Measurements from ENCODE around the gene SRPK3.

DNA sequence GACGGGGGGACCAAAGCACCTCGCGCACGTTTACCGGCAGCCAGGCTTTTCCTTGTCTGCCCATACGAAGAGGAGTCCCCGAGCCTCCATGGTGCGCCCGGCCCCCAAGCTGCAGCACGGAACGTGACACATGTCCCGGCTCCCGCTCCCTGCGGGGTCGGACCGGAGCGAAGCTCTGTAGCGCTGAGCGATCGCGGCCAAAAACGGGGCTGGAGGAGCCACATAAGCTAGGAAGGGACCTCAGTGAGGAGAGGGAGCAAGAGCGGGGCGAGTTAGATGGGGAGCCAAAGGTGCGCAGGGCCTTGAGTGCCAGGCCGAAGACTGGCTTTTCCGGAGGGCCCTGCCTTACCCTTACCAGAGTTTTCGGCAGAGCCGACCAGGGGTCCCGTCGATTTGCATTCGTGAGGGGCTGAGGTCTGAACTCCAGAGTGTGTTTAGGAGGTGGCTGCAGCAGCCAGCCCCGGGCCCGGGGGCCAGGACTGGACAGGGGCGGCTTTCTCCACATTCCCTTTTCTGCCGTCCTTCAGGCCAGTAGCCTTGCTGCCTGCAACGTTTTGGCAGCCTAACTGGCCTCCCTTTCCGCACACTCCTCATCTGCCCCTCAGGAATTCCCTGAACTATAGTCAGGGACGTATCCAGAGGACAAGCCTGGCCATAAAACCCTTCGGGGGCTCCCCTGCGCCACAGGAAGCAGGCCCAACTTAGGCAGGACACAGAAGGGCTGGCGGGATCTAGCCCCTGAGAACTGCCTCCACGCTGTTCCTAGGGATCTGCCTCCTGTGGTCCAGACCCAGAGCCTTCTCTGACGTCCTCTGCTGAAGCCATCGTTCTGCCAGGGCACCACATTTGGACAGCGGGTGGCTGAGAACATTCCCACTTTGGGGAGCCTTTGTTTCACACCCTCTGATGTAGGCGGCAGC, 14.3 kb downstream of the SRPK3 start:
- TF ChIP-seq JUN (IDR thresholded peaks at IDR 0.05): no peak; a peak in 1 of 5 replicates
- TF ChIP-seq, protein P1, sequence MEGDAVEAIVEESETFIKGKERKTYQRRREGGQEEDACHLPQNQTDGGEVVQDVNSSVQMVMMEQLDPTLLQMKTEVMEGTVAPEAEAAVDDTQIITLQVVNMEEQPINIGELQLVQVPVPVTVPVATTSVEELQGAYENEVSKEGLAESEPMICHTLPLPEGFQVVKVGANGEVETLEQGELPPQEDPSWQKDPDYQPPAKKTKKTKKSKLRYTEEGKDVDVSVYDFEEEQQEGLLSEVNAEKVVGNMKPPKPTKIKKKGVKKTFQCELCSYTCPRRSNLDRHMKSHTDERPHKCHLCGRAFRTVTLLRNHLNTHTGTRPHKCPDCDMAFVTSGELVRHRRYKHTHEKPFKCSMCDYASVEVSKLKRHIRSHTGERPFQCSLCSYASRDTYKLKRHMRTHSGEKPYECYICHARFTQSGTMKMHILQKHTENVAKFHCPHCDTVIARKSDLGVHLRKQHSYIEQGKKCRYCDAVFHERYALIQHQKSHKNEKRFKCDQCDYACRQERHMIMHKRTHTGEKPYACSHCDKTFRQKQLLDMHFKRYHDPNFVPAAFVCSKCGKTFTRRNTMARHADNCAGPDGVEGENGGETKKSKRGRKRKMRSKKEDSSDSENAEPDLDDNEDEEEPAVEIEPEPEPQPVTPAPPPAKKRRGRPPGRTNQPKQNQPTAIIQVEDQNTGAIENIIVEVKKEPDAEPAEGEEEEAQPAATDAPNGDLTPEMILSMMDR (IDR thresholded peaks at IDR 0.05): no peak
- TF ChIP-seq POLR2A (IDR thresholded peaks at IDR 0.05; ENCODE audit: low read length): no peak
